ENCODE data around the gene ANKRD29. TPM values are rescaled to one million over a fixed set of nuclear protein-coding genes. Genes with fewer than 3 reads are reported as not detected.

Gene ANKRD29, protein sequence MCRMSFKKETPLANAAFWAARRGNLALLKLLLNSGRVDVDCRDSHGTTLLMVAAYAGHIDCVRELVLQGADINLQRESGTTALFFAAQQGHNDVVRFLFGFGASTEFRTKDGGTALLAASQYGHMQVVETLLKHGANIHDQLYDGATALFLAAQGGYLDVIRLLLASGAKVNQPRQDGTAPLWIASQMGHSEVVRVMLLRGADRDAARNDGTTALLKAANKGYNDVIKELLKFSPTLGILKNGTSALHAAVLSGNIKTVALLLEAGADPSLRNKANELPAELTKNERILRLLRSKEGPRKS
- not detected in 2 replicates for polyA plus RNA-seq (2013)

DNA sequence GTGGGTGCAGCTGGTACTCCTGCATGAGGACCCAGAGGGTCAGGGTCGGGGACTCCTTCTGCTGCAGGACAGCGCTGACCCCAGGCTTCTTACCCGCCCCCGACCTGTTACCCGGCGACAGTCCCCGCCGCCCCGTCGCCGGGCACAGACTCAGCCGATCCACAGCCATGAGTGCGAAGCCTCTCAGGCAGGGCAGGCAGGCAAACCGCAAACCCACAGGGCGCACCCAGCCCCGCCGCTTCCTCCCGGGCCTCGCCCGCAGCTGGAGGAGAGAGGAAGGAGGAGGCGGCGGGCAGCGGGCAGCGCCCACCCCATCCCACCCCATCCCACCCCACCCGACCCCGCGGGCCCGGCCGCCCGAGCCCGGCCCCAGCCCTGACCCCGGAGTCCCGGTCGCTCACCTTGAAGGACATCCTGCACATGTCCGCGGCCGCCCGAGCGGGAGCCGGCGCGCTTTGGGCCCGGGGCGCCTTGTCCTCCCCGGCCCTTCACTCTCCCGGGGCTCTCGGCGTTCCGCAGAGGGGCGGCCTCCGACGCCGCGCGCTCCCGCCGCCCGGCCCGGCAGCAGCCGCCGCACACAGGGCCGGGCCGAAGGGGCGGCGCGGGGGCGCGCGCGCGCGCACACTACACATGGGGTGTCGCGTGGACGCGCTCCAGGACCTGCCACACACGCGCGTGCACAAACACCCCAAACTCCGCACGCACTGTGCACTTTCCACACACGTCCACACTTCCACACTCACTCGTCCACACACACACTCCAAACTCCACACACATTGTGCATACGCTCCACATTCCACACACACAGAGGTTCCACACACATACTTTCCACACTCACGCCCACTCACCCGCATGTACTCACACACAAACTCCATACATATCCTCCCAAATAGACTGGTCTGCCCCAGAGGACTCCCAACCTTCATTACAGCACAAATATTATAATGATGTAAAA is at the start of gene ANKRD29:
TSS of gene ANKRD29 (minus strand) at position 603 of the 955 bp plus-strand sequence. CDS start at position 422, 181 bp downstream.
- H2AFZ ChIP-seq (ENCODE audit: insufficient read depth, low read length, poor library complexity), result no peak within 1 kb of the TSS
- no peaks in the 10 kb centered on the region for H3K79me2 ChIP-seq (ENCODE audit: control insufficient read depth, insufficient read depth, low read length, poor library complexity)
- no peak within 1 kb of the TSS for H2BK5ac ChIP-seq (ENCODE audit: low read depth, low read length, poor library complexity)
- peaks cover 24% of the 10 kb centered on the region for H3K27me3 ChIP-seq (ENCODE audit: insufficient read depth, low read length)
- H3K9ac ChIP-seq (ENCODE audit: low read length), result no peak within 1 kb of the TSS
- H3K36me3 ChIP-seq (ENCODE audit: control insufficient read depth in 1 of 2, insufficient read depth in 2 of 2, low read length in 2 of 2), result no peaks in the 10 kb centered on the region
- H4K8ac ChIP-seq (ENCODE audit: low read depth, low read length), result no peak within 1 kb of the TSS
- WGBS (ENCODE audit: extremely low coverage, insufficient coverage, insufficient read length), result 100% methylated on average over 3 of the region's 86 CpGs
- H3K4me3 ChIP-seq (ENCODE audit: low read depth, low read length), result peak within 1 kb of the TSS; percentile 63
- H3K18ac ChIP-seq (ENCODE audit: low read length), result no peak within 1 kb of the TSS
- H3K4me2 ChIP-seq (ENCODE audit: low read length), result peak within 1 kb of the TSS; percentile 89
- H3K9me3 ChIP-seq (ENCODE audit: insufficient read depth, low read depth, low read length), result peaks cover 2% of the 10 kb centered on the region
- H2BK12ac ChIP-seq (ENCODE audit: low read length), result no peak within 1 kb of the TSS
- H3K79me1 ChIP-seq (ENCODE audit: low read length), result no peaks in the 10 kb centered on the region
- H3K4ac ChIP-seq (ENCODE audit: low read depth, low read length), result no peak within 1 kb of the TSS
- DNase-seq, result peak in 1 of 2 donors; percentile 43
- peak within 1 kb of the TSS; percentile 70 for H3K23ac ChIP-seq (ENCODE audit: low read length)
- H3K14ac ChIP-seq (ENCODE audit: low read length), result no peak within 1 kb of the TSS
- no peak within 1 kb of the TSS for H4K12ac ChIP-seq (ENCODE audit: low read depth, low read length)
- no peak within 1 kb of the TSS for H4K91ac ChIP-seq (ENCODE audit: low read depth, low read length)
- H3K4me1 ChIP-seq (ENCODE audit: control insufficient read depth in 1 of 2, insufficient read depth in 2 of 2, low read length in 2 of 2), result peaks cover 0 to 7% of the 10 kb centered on the region in 2 experiments
- no peak within 1 kb of the TSS for H2AK5ac ChIP-seq (ENCODE audit: low read length)
- H2BK120ac ChIP-seq (ENCODE audit: insufficient read depth, low read length, poor library complexity), result no peak within 1 kb of the TSS
- no peak within 1 kb of the TSS for H3K27ac ChIP-seq (ENCODE audit: low read depth, low read length)

DNA sequence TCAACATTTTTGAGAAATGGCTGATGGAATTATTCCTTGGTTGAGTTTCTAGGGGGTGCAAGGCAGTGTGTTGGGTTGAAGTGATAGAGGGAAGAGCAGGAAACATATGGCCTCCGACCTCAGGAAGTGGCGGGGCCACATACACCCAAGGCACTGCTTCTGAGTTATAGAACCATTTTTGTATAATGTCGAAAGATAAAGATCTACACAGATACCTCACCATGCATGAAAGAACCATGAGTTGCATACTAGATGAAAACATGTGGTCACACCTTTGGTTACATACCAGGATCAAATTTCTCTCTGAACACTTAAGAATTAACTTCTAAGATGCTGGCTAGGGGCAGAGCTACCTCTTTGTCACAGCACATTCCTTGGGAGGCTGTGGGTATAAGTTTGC is 49.7 kb upstream of the ANKRD29 start:
- Histone ChIP-seq H3K23ac (ENCODE audit: low read length) (no peak overlapping the region), H3K27me3 (ENCODE audit: insufficient read depth, low read length) (no peaks in the 10 kb centered on the region), H3K9me3 (ENCODE audit: insufficient read depth, low read depth, low read length) (no peaks in the 10 kb centered on the region), H4K91ac (ENCODE audit: low read depth, low read length) (no peak overlapping the region), H3K4me3 (ENCODE audit: low read depth, low read length) (no peak overlapping the region), H3K4me1 (ENCODE audit: control insufficient read depth in 1 of 2, insufficient read depth in 2 of 2, low read length in 2 of 2) (no peaks in the 10 kb centered on the region), H4K8ac (ENCODE audit: low read depth, low read length) (no peak overlapping the region), H2BK12ac (ENCODE audit: low read length) (no peak overlapping the region), H3K36me3 (ENCODE audit: control insufficient read depth in 1 of 2, insufficient read depth in 2 of 2, low read length in 2 of 2) (no peaks in the 10 kb centered on the region), H2BK120ac (ENCODE audit: insufficient read depth, low read length, poor library complexity) (no peak overlapping the region), H3K79me1 (ENCODE audit: low read length) (no peaks in the 10 kb centered on the region), H3K4me2 (ENCODE audit: low read length) (no peak overlapping the region), H2AK5ac (ENCODE audit: low read length) (no peak overlapping the region), H3K14ac (ENCODE audit: low read length) (no peak overlapping the region), H2BK5ac (ENCODE audit: low read depth, low read length, poor library complexity) (no peak overlapping the region), H3K4ac (ENCODE audit: low read depth, low read length) (no peak overlapping the region), H3K18ac (ENCODE audit: low read length) (no peak overlapping the region), H4K12ac (ENCODE audit: low read depth, low read length) (no peak overlapping the region), H3K9ac (ENCODE audit: low read length) (no peak overlapping the region), H2AFZ (ENCODE audit: insufficient read depth, low read length, poor library complexity) (no peak overlapping the region), H3K79me2 (ENCODE audit: control insufficient read depth, insufficient read depth, low read length, poor library complexity) (no peaks in the 10 kb centered on the region), H3K27ac (ENCODE audit: low read depth, low read length) (no peak overlapping the region)
- peak in 1 of 2 donors; percentile 87 for DNase-seq
- WGBS (ENCODE audit: extremely low coverage, insufficient coverage, insufficient read length), result no CpG with 5 or more reads among the region's 3 CpGs

DNA sequence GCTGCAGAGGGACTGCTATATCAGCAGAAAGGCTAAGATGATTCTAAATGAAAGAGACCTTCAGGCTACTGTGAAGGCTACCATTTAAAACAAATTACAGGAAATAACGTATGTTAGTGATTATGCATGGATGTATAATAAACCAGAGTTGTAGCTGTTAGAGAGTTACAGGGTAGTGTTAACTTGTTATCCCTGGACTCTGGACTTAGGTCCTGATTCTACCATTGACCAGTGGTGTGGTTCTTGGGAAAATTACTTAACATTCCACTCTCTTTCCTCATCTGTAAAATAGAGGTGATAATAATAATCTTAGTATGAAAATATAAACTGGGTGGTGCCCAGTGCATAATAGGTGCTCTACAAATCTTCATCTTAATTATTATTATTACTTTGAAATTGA is 48.7 kb upstream of the ANKRD29 start:
- no peak overlapping the region for H3K4me2 ChIP-seq (ENCODE audit: low read length)
- no peak overlapping the region for H3K4me3 ChIP-seq (ENCODE audit: low read depth, low read length)
- no CpG with 5 or more reads among the region's 1 CpG for WGBS (ENCODE audit: extremely low coverage, insufficient coverage, insufficient read length)
- H2AK5ac ChIP-seq (ENCODE audit: low read length), result no peak overlapping the region
- DNase-seq, result no peak
- H3K36me3 ChIP-seq (ENCODE audit: control insufficient read depth in 1 of 2, insufficient read depth in 2 of 2, low read length in 2 of 2), result no peaks in the 10 kb centered on the region
- H3K27me3 ChIP-seq (ENCODE audit: insufficient read depth, low read length), result no peaks in the 10 kb centered on the region
- H3K4me1 ChIP-seq (ENCODE audit: control insufficient read depth in 1 of 2, insufficient read depth in 2 of 2, low read length in 2 of 2), result no peaks in the 10 kb centered on the region
- no peaks in the 10 kb centered on the region for H3K79me1 ChIP-seq (ENCODE audit: low read length)
- H2BK120ac ChIP-seq (ENCODE audit: insufficient read depth, low read length, poor library complexity), result no peak overlapping the region
- no peak overlapping the region for H3K14ac ChIP-seq (ENCODE audit: low read length)
- no peaks in the 10 kb centered on the region for H3K79me2 ChIP-seq (ENCODE audit: control insufficient read depth, insufficient read depth, low read length, poor library complexity)
- no peak overlapping the region for H4K12ac ChIP-seq (ENCODE audit: low read depth, low read length)
- no peak overlapping the region for H4K8ac ChIP-seq (ENCODE audit: low read depth, low read length)
- peaks cover 2% of the 10 kb centered on the region for H3K9me3 ChIP-seq (ENCODE audit: insufficient read depth, low read depth, low read length)
- H3K18ac ChIP-seq (ENCODE audit: low read length), result no peak overlapping the region
- H4K91ac ChIP-seq (ENCODE audit: low read depth, low read length), result no peak overlapping the region
- H3K9ac ChIP-seq (ENCODE audit: low read length), result no peak overlapping the region
- H2BK5ac ChIP-seq (ENCODE audit: low read depth, low read length, poor library complexity), result no peak overlapping the region
- H2BK12ac ChIP-seq (ENCODE audit: low read length), result no peak overlapping the region
- no peak overlapping the region for H3K23ac ChIP-seq (ENCODE audit: low read length)
- no peak overlapping the region for H3K27ac ChIP-seq (ENCODE audit: low read depth, low read length)
- H2AFZ ChIP-seq (ENCODE audit: insufficient read depth, low read length, poor library complexity), result no peak overlapping the region
- H3K4ac ChIP-seq (ENCODE audit: low read depth, low read length), result no peak overlapping the region

DNA sequence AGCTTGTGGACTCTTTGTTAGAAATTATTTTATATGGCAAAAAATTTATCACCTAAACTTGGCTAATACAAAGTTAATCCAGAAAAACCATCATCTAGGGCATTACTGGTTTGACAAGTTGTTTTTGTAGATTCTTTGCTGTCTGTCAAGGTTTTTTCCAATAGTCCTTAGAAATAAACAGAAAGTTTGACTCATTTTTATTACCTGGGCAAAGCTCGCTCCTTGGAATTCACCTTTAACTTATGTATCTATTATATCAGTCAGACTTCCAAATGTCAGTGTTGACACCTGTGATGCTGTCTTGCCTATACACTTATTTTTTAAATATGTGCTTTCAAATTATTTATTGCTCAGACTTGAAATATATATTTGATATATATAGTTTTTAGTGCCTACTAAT is 48.2 kb upstream of the ANKRD29 start:
- no peak for DNase-seq
- Histone ChIP-seq H4K8ac (ENCODE audit: low read depth, low read length) (no peak overlapping the region), H3K79me2 (ENCODE audit: control insufficient read depth, insufficient read depth, low read length, poor library complexity) (no peaks in the 10 kb centered on the region), H2BK5ac (ENCODE audit: low read depth, low read length, poor library complexity) (no peak overlapping the region), H3K4me3 (ENCODE audit: low read depth, low read length) (no peak overlapping the region), H3K9me3 (ENCODE audit: insufficient read depth, low read depth, low read length) (peaks cover 2% of the 10 kb centered on the region), H3K27ac (ENCODE audit: low read depth, low read length) (no peak overlapping the region), H3K4me2 (ENCODE audit: low read length) (no peak overlapping the region), H3K23ac (ENCODE audit: low read length) (no peak overlapping the region), H2BK12ac (ENCODE audit: low read length) (no peak overlapping the region), H3K36me3 (ENCODE audit: control insufficient read depth in 1 of 2, insufficient read depth in 2 of 2, low read length in 2 of 2) (no peaks in the 10 kb centered on the region), H3K79me1 (ENCODE audit: low read length) (no peaks in the 10 kb centered on the region), H3K27me3 (ENCODE audit: insufficient read depth, low read length) (no peaks in the 10 kb centered on the region), H3K9ac (ENCODE audit: low read length) (no peak overlapping the region), H2AFZ (ENCODE audit: insufficient read depth, low read length, poor library complexity) (no peak overlapping the region), H2AK5ac (ENCODE audit: low read length) (no peak overlapping the region), H4K12ac (ENCODE audit: low read depth, low read length) (no peak overlapping the region), H2BK120ac (ENCODE audit: insufficient read depth, low read length, poor library complexity) (no peak overlapping the region), H3K4ac (ENCODE audit: low read depth, low read length) (no peak overlapping the region), H3K18ac (ENCODE audit: low read length) (no peak overlapping the region), H3K4me1 (ENCODE audit: control insufficient read depth in 1 of 2, insufficient read depth in 2 of 2, low read length in 2 of 2) (no peaks in the 10 kb centered on the region), H4K91ac (ENCODE audit: low read depth, low read length) (no peak overlapping the region), H3K14ac (ENCODE audit: low read length) (no peak overlapping the region)
- WGBS (ENCODE audit: extremely low coverage, insufficient coverage, insufficient read length), result no CpG with 5 or more reads among the region's 1 CpG
